HepG2 (cell line): ENCODE results near the gene MC1R. TPM values are rescaled to one million over a fixed set of nuclear protein-coding genes. Genes with fewer than 3 reads are reported as not detected.

Experiments
- ARNT2 ChIP-seq: sonication (generic); formaldehyde crosslinking; IDR thresholded peaks from 2 replicates; pipeline ENCODE4 v1.8.0; 2022; ENCODE audit warnings: mild to moderate bottlenecking, low read depth, missing genetic modification reagents, moderate library complexity
- ATF5 ChIP-seq: sonication (generic); formaldehyde crosslinking; IDR thresholded peaks from 2 replicates; pipeline ENCODE4 v1.4.0; 2020; ENCODE audit warnings: mild to moderate bottlenecking, low read depth, missing genetic modification reagents
- CENPBD1 ChIP-seq: sonication (generic); formaldehyde crosslinking; IDR thresholded peaks from 2 replicates; pipeline ENCODE4 v1.8.0; 2022; ENCODE audit warnings: missing genetic modification reagents, low read depth, mild to moderate bottlenecking, borderline replicate concordance
- EED ChIP-seq: sonication (generic); formaldehyde crosslinking; IDR thresholded peaks from 2 replicates; pipeline ENCODE4 v1.5.0; 2020; ENCODE audit warnings: mild to moderate bottlenecking, missing genetic modification reagents
- FOXP4 ChIP-seq: sonication (generic); formaldehyde crosslinking; IDR thresholded peaks from 2 replicates; pipeline ENCODE4 v1.4.0; 2020; ENCODE audit warnings: missing genetic modification reagents
- HMG20B ChIP-seq: conservative IDR thresholded peaks from 2 replicates; pipeline ENCODE4 v1.6.1; 2016; ENCODE audit warnings: missing genetic modification reagents, missing compliant biosample characterization
- HOXA5 ChIP-seq: sonication (generic); formaldehyde crosslinking; IDR thresholded peaks from 2 replicates; pipeline ENCODE4 v1.4.0; 2020; ENCODE audit warnings: missing genetic modification reagents
- HOXD1 ChIP-seq: sonication (generic); formaldehyde crosslinking; IDR thresholded peaks from 2 replicates; pipeline ENCODE4 v1.5.0; 2020; ENCODE audit warnings: missing genetic modification reagents
- IKZF1 ChIP-seq: fragments of 450-650 bp; IDR thresholded peaks from 2 replicates; pipeline ENCODE4 v1.7.1; 2016
- ISX ChIP-seq: sonication (generic); formaldehyde crosslinking; conservative IDR thresholded peaks from 2 replicates; pipeline ENCODE4 v1.5.0; 2020; ENCODE audit warnings: missing genetic modification reagents
- KDM5A ChIP-seq: fragments of 200-600 bp; sonication (generic); IDR thresholded peaks from 2 replicates; pipeline ENCODE4 v1.7.0; 2018; ENCODE audit warnings: antibody characterized with exemption, mild to moderate bottlenecking, low read length, borderline replicate concordance
- MAZ ChIP-seq, 2 experiments: sonication (generic) in 1 of 2; formaldehyde crosslinking in 1 of 2; IDR thresholded peaks; 2 replicates each; pipeline versions ENCODE4 v1.5.0 to v1.6.1; 2012 to 2020; ENCODE audit warnings: low read depth in 2 of 2, mild to moderate bottlenecking in 2 of 2, borderline replicate concordance in 1 of 2, improper control_type of control experiment in 1 of 2, low read length in 1 of 2, missing genetic modification reagents in 1 of 2, moderate library complexity in 1 of 2
- RBM39 ChIP-seq: fragments of 200-400 bp; formaldehyde crosslinking; IDR thresholded peaks from one replicate; pipeline ENCODE4 v1.6.1; 2018; ENCODE audit warnings: antibody characterized with exemption, mild to moderate bottlenecking, low read depth, low read length; ENCODE audit not compliant: poor library complexity, severe bottlenecking
- SNAPC4 ChIP-seq: sonication (generic); formaldehyde crosslinking; IDR thresholded peaks from 2 replicates; pipeline ENCODE4 v1.4.0; 2020; ENCODE audit warnings: mild to moderate bottlenecking, missing genetic modification reagents
- SOX6 ChIP-seq, 2 experiments: fragments of 450-650 bp in 1 of 2; sonication (generic) in 1 of 2; formaldehyde crosslinking in 1 of 2; IDR thresholded peaks; 2 replicates each; pipeline versions ENCODE4 v1.4.0 to v1.6.1; 2017 to 2020; ENCODE audit warnings: antibody characterized with exemption in 1 of 2, mild to moderate bottlenecking in 1 of 2, missing genetic modification reagents in 1 of 2
- ZNF333 ChIP-seq: sonication (generic); formaldehyde crosslinking; IDR thresholded peaks from 2 replicates; pipeline ENCODE4 v1.4.0; 2020; ENCODE audit warnings: mild to moderate bottlenecking, missing genetic modification reagents, borderline replicate concordance
- ZNF563 ChIP-seq: sonication (generic); formaldehyde crosslinking; IDR thresholded peaks from 2 replicates; pipeline ENCODE4 v1.8.0; 2022; ENCODE audit warnings: mild to moderate bottlenecking, moderate library complexity, missing genetic modification reagents
- ZNF598 ChIP-seq: sonication (generic); formaldehyde crosslinking; IDR thresholded peaks from 2 replicates; pipeline ENCODE4 v1.5.1; 2020; ENCODE audit warnings: mild to moderate bottlenecking, missing genetic modification reagents, borderline replicate concordance
- ZNF713 ChIP-seq: sonication (generic); formaldehyde crosslinking; IDR thresholded peaks from 2 replicates; pipeline ENCODE4 v1.4.0; 2020; ENCODE audit warnings: mild to moderate bottlenecking, missing genetic modification reagents
- polyA plus RNA-seq, 8 experiments: library from polyadenylated mRNA; depleted of rRNA in 3 of 8; stranded (reverse) in 7 of 8; unstranded in 1 of 8; fragments of >200 nt; fragmentation: Illumina TruSeq in 4 of 8; extraction: Trizol in 4 of 8; gene quantifications; 2 replicates each; pipeline versions ENCODE4 v1.2.1 to v1.2.3, GENCODE V29; 2011 to 2016; ENCODE audit warnings: low read depth in 4 of 8, missing spikeins in 1 of 8, mixed read lengths in 1 of 8; ENCODE audit not compliant: insufficient read depth in 1 of 8
- total RNA-seq, 5 experiments: library from RNA; depleted of rRNA; stranded (reverse); fragments of >200 nt; fragmentation: Illumina TruSeq; extraction: Trizol; gene quantifications; 2 replicates each; pipeline ENCODE4 v1.2.3, GENCODE V29; 2016; ENCODE audit warnings: low read depth in 1 of 5

MC1R gene
- total and polyA plus RNA-seq, 2 of the 13 experiments (the other 11 are each of a cell fraction or from before 2014, with no cell fraction given): 9.1 to 14.8 TPM

- TF ChIP-seq ZNF563 (CRISPR knock-in tag) (peak; percentile 86; the same call in 1 of the 2 replicates), MAZ (IDR thresholded peaks at IDR 0.05; ENCODE audit: borderline replicate concordance, low read depth, low read length) (peak; percentile 75), MAZ (CRISPR knock-in tag; IDR thresholded peaks at IDR 0.05; ENCODE audit: low read depth) (peak; percentile 95), HOXA5 (peak; percentile 99), ISX (CRISPR knock-in tag) (peak; percentile 96), ARNT2 (peak; percentile 100), KDM5A (no peak; the same call in 1 of the 2 replicates), ZNF598 (CRISPR knock-in tag) (peak; percentile 85; the same call in 1 of the 2 replicates), SNAPC4 (CRISPR knock-in tag) (no peak), ATF5 (CRISPR knock-in tag) (peak; percentile 97), ZNF713 (no peak; the same call in 1 of the 2 replicates), EED (CRISPR knock-in tag) (peak; percentile 95), IKZF1 (no peak), SOX6 (IDR thresholded peaks at IDR 0.05) (no peak), SOX6 (CRISPR knock-in tag; IDR thresholded peaks at IDR 0.05) (peak; percentile 76), HOXD1 (CRISPR knock-in tag) (peak; percentile 99), CENPBD1 (CRISPR knock-in tag) (no peak; the same call in 1 of the 2 replicates), RBM39 (peak; percentile 89), FOXP4 (peak; percentile 96), ZNF333 (CRISPR knock-in tag) (no peak; the same call in 1 of the 2 replicates), HMG20B (peak; percentile 89)
Observed at GRCh38 chr16:89917773-89918452, 749 bp upstream of the MC1R start (continued).
